A549 (cell line): ENCODE data around the gene BET1L.

Source experiments
- BHLHE40 ChIP-seq: IDR thresholded peaks from 2 replicates; pipeline ENCODE4 v1.6.1; 2012; ENCODE audit warnings: low read depth, low read length, inconsistent platforms
- CEBPB ChIP-seq, 2 experiments: fragments of >200 bp in 1 of 2; sonication (Bioruptor Twin) in 1 of 2; formaldehyde crosslinking in 1 of 2; IDR thresholded peaks; 2 replicates each; pipeline ENCODE4 v1.6.1; 2012 to 2016
- HEYL ChIP-seq: fragments of 250-450 bp; sonication (Bioruptor Pico); IDR thresholded peaks from 2 replicates; pipeline ENCODE4 v1.8.0; 2021; ENCODE audit warnings: mild to moderate bottlenecking, moderate library complexity
- JUN ChIP-seq, 2 experiments: fragments of >200 bp; sonication (Bioruptor Twin); formaldehyde crosslinking; IDR thresholded peaks; 2 replicates in 1 of 2; 3 replicates in 1 of 2; pipeline ENCODE4 v1.6.1; 2016 to 2017
- KDM1A ChIP-seq: fragments of 200-600 bp; sonication (generic); IDR thresholded peaks from 2 replicates; pipeline ENCODE4 v1.6.1; 2016; ENCODE audit warnings: low read depth, mild to moderate bottlenecking
- MAFK ChIP-seq: fragments of 450-650 bp; IDR thresholded peaks from 2 replicates; pipeline ENCODE4 v1.6.1; 2014; ENCODE audit not compliant: partially characterized antibody
- POLR2A ChIP-seq: IDR thresholded peaks from 2 replicates; pipeline ENCODE4 v1.6.1; 2012; ENCODE audit warnings: mild to moderate bottlenecking, low read length
- SREBF2 ChIP-seq: fragments of 450-650 bp; IDR thresholded peaks from 2 replicates; pipeline ENCODE4 v1.6.1; 2014; ENCODE audit warnings: mild to moderate bottlenecking, moderate library complexity
- ZC3H11A ChIP-seq: fragments of 450-650 bp; IDR thresholded peaks from 2 replicates; pipeline ENCODE4 v1.6.1; 2014; ENCODE audit warnings: antibody characterized with exemption, mild to moderate bottlenecking
- ZFP36 ChIP-seq: fragments of 450-650 bp; IDR thresholded peaks from 2 replicates; pipeline ENCODE4 v1.6.1; 2014; ENCODE audit warnings: borderline replicate concordance; ENCODE audit not compliant: partially characterized antibody
- TF ChIP-seq, protein P1 (sequence below): fragments of >200 bp; sonication (Bioruptor Twin); formaldehyde crosslinking; IDR thresholded peaks from 3 replicates; pipeline ENCODE4 v1.5.1; 2016

DNA sequence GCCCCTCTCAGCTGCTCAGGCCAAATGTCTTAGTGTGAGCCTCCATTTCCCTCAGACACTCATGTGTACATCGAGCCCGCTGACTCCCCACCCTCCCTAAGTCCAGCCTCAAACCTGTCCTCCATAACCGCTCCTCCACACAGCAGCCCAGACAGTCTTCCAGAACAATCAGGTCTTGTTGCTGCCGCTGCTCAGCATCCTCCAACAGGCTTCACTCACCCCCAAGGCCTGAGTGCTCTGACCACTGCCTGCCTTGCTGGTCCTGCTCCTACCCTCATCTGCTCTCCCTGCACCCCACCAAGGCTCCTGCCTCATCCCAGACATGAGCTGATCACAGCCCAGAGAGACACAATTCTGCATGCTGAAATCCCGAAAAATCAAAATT lies 46.7 kb upstream of the BET1L start:
- TF ChIP-seq ZFP36 (no peak), SREBF2 (no peak), BHLHE40 (no peak), ZC3H11A (no peak), POLR2A (no peak), MAFK (no peak), HEYL (no peak), CEBPB (IDR thresholded peaks at IDR 0.05) (no peak), JUN (IDR thresholded peaks at IDR 0.05) (no peak), KDM1A (no peak)
- TF ChIP-seq, protein P1, sequence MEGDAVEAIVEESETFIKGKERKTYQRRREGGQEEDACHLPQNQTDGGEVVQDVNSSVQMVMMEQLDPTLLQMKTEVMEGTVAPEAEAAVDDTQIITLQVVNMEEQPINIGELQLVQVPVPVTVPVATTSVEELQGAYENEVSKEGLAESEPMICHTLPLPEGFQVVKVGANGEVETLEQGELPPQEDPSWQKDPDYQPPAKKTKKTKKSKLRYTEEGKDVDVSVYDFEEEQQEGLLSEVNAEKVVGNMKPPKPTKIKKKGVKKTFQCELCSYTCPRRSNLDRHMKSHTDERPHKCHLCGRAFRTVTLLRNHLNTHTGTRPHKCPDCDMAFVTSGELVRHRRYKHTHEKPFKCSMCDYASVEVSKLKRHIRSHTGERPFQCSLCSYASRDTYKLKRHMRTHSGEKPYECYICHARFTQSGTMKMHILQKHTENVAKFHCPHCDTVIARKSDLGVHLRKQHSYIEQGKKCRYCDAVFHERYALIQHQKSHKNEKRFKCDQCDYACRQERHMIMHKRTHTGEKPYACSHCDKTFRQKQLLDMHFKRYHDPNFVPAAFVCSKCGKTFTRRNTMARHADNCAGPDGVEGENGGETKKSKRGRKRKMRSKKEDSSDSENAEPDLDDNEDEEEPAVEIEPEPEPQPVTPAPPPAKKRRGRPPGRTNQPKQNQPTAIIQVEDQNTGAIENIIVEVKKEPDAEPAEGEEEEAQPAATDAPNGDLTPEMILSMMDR: no peak
